Stimulated activated CD4-positive, alpha-beta T cell treated with anti-CD3 and anti-CD28 coated beads, Interleukin-4, amount 100 ng/mL, for 4 hours (primary cell): ENCODE results near the gene HBE1.
"Not testable (repeated sequence)": the region's sequence is repeated elsewhere in the genome, so short reads cannot be mapped to it uniquely, and the experiment has no call there.

Experiments
- DNase-seq, 2 experiments: peaks; one replicate each; pipeline ENCODE4 v3.0.0-alpha.2; 2020

Gene HBE1

DNA sequence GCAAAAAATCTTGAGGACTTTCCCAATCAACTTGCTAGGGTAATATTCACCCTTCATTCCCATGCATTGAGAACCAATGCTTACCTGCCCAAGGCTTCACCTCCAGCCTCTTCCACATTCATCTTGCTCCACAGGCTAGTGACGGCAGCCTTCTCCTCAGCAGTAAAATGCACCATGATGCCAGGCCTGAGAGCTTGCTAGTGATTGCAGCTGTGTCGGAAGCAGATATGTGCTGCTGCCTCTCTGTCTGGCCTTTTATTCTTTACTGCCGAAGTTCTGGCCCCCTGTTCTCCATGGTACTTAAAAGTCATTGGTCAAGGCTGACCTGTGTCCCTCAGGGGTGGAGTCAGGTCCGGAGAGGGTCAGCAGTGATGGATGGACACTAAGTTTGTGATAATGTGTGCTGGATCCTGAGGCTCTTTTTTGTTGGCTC is at the start of gene HBE1:
TSS of gene HBE1 (minus strand) at position 231 of the 433 bp plus-strand sequence. CDS start at position 176, 55 bp downstream.
- DNase-seq: no peak

DNA sequence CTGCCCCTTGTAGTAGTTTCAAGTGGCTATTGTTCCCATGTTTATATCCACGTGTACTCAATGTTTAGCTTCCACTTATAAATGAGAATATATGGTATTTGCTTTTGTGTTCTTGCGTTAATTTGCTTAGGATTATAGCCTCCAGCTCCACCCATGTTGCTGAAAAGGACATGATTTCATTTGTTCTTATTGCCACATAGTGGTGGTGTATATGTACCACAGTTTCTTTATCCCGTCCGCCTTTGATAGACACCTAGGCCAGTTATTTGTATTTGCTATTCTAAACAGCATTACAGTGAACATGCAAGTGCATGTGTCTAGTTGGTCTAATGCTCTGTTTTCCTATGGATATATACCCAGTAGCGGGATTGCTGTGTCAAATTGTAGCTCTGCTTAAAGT is 47.5 kb upstream of the HBE1 start:
- no peak for DNase-seq

DNA sequence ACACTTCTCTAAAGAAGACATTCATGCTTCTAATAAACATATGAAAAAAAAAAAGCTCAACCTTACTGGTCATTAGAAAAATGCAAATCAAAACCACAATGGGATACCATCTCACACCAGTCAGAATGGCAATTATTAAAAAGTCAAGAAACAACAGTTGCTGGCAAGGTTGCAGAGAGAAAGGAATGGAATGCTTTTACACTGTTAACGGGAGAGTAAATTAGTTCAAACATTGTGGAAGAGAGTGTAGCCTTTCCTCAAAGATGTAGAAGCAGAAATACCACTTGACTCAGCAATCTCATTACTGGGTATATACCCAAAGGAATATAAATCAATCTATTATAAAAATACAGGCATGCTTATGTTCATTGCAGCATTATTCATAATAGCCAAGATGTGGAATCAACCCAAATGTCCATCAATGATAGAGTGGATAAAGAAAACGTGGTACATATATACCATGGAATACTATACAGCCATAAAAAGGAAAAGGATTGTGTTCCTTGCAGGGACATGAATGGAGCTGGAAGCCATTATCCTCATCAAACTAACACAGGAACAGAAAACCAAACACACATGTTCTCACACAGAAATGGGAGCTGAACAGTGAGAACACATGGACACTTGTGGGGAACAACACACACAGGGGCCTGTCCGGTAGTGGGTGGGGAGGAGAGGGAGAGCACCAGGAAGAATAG is 43.7 kb upstream of the HBE1 start:
- not testable (repeated sequence) for DNase-seq

DNA sequence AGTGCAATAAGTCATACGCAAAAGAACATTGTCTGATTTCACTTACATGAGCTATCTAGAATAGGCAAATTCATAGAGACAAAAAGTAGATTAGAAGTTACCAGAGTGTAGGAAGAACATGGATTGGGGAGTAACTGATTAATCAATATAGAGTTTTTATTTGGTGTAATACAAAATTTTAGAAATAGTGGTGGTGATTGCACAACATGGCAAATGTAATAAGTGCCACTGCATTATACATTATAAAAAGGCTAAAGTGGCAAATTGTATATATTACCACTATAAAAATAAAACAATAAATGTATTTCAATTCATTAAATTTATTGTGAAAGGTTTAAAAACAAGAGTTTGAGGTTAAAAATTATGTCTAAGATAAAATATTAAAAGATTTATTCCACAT is 40.7 kb upstream of the HBE1 start:
- no peak for DNase-seq

DNA sequence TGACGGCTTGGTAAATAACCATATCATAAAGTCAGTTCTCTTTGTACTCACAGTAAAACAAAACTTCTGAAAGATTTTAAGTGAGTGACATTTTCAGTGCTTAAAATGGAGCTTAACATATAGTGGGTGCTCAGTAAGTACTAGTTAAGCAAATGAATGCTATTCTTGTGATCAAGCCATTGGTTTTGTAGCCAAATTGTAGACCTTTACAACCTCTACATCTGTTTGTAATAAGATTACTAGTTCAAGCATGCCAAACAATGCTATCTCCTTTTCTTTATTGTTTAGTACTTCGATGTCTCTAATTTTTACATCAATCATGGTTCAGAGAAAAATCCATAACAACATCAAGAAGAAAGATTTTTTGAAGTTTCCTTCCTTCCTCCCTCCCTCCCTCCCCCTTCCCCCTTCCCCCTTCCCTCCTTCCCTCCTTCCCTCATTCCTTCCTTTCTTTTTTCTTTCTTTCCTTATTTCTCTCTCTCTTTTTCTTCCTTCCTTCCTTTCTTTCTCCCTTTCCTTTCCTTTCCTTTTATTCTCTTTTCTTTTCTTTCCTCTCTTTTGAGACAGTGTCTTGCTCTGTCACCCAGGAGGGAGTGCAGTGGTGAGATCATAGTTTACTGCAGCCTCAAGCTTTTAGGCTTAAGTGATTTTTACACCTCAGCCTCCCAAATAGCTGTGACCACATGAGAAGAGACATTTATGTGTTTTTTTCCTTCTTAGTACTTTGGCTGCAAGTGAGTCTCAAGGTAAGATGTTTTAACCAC is 37.7 kb upstream of the HBE1 start:
- DNase-seq: no peak

DNA sequence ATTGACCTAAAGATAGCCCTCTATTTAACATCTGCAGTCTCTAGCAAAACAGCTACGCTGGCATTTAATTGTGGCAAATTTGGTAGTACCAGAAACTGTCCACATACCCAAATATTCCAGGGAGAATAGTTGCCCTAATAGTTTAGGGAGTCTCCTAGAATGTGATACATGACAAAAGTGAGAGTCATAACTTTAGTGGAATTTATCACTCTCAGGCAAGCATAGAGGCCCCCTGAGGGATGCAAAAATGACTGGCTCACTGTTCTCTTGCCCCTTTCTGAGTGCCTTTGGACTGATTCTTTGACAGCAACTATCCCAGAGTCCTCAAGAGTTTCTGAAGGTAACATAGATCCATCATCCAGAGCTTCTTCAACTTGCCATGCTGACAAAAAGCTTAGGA is 34.3 kb upstream of the HBE1 start:
- DNase-seq: no peak

DNA sequence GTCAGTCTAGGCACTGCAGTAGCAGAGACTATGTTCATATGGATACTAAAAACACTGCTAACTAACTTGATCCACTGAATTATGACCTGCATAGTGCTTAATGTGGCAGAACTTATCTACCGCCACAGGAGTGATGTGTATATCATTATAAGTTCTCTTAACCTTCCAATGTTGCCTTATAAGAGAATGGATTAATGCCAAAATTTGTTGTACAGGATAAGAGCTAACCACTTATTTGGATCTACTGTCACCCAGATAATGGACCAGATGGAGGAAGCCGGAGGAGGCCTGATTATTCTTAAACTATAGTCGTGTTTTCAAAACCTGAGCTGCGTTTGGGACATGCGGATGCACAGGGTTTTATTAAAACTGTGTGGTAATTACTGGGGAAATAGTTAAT is 33.9 kb upstream of the HBE1 start:
- DNase-seq: no peak

DNA sequence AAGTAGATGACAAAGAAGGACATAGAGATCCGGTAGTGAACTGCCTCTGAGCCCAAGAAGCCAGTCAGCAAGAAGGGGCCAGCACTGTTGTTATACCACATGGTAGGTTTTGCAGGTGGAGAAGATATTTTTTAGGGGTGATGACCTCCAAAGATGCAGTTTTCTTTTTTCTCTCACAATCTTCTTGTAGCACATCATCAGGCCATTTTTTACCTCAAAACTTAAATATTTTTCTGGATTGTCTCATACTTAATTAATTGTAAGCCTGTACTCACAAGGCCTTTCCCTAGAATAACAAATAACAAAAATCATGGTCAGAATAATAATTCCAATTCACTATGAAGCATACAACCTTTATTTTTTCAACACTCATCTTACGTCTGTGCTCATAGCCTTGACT is 32.1 kb upstream of the HBE1 start, which contains the start of gene OR51B4:
TSS of gene OR51B4 (minus strand) at position 101 of the 400 bp plus-strand sequence. CDS start at position 101, 0 bp downstream.
- DNase-seq: no peak

DNA sequence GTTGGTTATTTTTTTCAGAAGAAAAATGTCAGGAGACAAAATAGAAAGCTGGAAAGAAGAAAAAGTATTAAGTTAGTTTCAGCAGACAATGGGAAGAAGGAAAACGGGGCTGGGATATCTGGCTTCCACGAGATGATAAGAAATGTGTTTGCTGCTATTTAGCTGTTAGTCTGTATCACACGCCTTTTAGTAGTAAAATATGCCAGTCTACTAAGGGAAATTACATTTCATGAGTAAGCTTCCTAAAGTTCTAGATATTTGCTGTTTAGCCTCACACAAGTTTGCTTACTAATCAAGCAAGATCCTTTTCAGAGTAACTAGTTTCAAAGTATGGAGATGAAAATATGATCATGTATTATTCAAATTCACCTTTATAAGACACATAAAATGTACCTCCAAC is 30.5 kb upstream of the HBE1 start:
- no peak for DNase-seq

DNA sequence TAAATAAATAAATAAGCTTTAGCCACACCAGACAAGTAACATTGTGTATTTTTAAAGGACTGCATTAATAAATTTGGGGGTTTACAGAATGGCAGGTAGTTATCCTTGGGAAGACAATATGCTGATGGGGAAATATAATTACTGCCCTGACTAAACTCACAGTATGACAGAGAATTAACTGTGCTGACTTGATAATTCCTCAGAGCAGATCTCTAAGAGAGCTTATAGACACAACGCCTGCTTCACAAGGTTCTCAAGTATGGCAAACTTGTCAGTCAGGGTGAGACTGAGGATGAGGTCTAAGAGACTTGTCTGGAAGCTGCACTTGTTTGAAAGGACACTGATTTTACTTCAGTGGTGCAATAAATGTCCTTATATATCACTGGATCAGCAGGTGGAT is 28.7 kb upstream of the HBE1 start:
- DNase-seq: no peak

DNA sequence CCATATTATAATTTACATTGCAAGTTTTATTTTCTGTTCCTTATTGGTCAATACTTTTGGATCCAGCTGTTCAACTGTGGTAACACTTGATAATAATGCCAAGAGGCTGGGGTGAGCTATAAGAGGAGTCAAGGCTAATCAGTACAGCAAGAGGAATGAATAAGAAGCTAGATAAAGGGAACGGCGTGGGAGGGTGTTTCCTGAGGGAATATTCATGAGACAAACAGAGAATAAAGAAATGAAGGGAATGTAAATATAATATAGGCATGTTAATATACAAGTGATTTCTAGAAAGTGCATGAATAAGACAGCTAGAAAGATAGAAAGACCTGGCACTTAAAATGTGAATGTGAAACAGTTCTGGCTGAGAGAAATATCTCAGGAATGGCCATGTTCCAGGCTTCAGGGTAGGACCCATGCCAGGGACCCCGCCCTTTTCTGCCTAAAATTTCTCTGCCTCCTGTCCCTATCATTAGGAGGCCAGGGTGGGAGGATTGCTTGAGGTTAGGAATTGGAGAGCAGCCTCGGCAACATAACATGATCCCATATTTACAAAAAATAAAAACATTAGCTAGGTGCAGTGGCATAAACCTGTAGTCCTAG is 28.1 kb upstream of the HBE1 start:
- no peak for DNase-seq

DNA sequence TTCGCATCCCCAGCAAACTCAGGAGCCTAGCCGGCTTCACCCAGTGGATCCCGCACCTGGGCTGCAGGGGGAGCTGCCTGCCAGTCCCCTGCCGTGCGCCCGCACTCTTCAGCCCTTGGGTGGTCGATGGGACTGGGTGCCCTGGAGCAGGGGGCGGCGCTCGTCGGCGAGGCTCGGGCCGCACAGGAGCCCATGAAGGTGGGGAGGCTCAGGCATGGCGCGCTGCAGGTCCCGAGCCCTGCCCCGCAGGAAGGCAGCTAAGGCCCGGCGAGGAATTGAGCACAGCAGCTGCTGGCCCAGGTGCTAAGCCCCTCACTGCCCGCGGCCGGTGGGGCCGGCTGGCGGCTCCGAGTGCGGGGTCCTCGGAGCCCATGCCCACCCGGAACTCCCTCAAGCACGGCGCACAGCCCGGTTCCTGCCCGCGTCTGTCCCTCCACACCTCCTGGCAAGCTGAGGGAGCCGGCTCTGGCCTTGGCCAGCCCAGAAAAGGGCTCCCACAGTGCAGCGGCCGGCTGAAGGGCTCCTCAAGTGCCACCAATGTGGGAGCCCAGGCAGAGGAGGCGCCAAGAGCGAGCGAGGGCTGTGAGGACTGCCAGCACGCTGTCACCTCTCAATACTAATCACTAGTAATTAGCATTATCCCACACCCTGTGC is 24.7 kb upstream of the HBE1 start:
- DNase-seq: not testable (repeated sequence)

DNA sequence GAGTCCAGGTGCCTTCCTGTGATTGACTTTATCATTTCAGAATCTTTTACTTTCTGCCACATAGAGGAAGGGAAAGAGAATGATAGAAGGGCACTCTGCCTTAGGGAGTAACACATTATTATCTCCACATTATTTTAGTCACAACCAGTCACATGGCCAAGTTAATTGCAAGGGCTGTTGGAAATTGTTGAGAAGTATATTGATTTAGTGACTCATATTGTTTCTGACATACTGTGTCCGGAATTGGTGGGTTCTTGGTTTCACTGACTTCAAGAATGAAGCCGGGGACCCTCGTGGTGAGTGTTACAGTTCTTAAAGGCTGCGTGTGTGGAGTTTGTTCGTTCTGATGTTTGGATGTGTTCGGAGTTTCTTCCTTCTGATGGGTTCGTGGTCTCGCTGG is 23.3 kb upstream of the HBE1 start:
- no peak for DNase-seq

DNA sequence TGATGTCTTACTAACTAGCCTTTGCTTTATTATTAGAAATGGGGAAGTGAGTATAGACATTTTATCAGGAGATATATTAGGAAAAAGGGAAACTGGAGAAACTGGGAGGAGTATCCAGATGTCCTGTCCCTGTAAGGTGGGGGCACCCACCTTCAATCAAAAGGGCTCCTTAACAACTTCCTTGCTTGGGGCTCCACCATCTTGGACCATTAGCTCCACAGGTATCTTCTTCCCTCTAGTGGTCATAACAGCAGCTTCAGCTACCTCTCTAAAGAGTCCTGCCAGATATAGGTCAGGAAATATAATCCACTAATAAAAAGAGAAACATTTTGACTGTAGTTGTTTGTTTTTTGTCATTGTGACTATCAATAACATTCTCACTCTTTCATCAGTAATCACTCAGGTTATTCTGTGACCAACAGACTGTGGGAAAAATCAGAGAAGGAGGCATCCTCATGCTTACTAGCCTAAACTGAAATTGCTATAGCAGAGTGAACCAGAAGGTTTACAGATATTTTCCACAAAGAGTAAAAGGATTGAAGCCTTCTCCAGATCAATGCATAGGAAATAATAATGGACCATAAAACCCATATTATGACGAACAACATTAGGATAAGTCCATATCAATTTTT is 21.6 kb upstream of the HBE1 start:
- no peak for DNase-seq

DNA sequence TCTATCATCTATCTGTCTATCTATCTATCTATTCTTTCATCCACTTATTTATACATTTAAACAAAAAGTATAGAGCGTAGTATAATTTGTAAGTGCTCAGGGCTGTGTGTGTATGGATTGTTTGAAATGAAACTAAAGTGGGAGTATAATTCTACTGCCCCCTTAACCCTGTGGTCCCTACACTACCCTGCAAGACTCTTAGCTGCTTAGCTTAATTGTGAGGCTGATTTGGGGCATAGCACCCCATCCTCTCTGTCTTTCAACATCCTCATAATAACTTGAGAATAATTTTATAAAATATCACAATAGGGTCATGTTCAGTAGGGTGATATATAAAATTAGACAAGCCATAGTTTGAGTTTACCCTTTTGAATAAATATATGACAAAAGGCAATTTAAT is 20.4 kb upstream of the HBE1 start:
- DNase-seq: no peak

DNA sequence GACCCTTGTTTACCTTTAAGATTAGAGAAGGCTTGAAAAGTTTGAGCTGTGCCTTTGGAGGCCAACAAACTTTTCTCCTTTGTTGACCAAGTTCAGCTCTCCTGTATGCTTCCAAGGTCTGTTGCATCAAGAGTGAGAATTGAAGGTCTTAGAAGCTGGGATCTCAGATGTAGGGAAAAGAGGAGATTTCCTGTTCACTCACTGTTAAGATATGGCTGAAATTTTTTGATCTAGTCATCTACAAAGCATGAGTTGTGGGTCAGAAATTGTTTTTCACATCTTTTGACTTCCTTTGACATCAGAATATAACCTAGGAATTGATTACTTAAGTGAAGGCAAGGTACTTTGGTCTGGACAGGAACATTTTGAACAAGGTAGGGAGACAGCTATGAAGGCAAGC is 20.0 kb upstream of the HBE1 start:
- no peak for DNase-seq

DNA sequence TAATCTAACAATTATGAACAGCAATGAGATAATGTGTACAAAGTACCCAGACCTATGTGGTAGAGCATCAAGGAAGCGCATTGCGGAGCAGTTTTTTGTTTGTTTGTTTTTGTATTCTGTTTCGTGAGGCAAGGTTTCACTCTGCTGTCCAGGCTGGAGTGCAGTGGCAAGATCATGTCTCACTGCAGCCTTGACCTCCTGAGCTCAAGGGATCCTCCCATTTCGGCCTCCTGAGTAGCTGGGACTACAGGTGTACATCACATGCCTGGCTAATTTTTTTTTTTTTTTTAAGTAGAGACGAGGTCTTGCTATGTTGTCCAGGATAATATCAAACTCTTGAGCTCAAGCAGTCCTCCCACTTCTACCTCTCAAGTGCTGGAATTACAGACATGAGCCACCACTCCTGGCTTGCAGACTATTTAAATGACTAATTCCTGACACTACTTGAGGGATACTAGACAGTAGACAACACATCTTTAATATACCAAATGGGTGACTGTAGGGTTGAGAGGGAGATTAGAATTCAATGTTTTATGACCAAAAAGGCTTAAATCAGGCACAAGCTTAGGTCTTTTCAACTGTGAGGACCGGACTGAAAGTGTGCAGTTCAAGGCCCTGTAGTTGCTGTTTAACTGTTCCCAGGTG is 19.3 kb upstream of the HBE1 start:
- DNase-seq: no peak

DNA sequence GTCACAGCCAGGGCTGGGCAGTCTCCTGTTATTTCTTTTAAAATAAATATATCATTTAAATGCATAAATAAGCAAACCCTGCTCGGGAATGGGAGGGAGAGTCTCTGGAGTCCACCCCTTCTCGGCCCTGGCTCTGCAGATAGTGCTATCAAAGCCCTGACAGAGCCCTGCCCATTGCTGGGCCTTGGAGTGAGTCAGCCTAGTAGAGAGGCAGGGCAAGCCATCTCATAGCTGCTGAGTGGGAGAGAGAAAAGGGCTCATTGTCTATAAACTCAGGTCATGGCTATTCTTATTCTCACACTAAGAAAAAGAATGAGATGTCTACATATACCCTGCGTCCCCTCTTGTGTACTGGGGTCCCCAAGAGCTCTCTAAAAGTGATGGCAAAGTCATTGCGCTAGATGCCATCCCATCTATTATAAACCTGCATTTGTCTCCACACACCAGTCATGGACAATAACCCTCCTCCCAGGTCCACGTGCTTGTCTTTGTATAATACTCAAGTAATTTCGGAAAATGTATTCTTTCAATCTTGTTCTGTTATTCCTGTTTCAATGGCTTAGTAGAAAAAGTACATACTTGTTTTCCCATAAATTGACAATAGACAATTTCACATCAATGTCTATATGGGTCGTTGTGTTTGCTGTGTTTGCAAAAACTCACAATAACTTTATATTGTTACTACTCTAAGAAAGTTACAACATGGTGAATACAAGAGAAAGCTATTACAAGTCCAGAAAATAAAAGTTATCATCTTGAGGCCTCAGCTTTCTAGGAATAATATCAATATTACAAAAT is 18.6 kb upstream of the HBE1 start:
- DNase-seq: no peak

DNA sequence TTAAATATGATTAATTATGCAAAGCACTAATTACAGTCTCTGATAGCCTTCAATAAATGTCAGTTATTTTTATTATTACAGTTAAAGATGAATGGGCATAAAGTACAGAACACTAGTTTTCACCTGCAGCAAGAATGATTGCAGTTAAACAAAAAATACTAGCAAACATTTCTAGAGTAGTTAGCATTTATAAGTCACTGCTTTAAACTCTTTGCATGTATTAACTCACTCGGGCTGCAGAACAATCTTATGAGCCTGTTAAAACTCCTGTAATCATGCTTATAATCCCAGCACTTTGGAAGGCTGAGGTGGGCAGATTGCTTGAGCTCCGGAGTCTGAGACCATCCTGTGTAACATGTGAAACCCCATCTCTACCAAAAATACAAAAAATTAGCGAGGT is 17.2 kb upstream of the HBE1 start:
- no peak for DNase-seq

DNA sequence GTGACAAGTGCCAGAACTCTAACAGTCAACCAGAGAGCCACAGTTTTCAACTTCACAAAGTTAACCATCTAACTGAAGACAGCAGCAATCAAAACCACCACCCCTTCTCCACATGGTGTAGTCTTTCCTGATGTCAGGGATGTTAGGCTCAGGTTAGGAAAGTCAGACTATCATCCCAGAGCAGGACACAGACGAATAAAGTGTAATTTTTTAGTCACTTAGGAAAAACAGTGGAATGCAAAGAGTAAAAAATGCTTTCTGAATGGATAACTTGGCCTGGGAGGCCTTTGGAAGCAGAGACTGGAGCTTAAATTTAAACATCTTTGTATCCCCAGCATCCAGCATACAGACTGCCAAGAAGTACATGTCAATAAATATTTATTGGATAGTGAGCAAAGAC is 16.6 kb upstream of the HBE1 start:
- no peak for DNase-seq

DNA sequence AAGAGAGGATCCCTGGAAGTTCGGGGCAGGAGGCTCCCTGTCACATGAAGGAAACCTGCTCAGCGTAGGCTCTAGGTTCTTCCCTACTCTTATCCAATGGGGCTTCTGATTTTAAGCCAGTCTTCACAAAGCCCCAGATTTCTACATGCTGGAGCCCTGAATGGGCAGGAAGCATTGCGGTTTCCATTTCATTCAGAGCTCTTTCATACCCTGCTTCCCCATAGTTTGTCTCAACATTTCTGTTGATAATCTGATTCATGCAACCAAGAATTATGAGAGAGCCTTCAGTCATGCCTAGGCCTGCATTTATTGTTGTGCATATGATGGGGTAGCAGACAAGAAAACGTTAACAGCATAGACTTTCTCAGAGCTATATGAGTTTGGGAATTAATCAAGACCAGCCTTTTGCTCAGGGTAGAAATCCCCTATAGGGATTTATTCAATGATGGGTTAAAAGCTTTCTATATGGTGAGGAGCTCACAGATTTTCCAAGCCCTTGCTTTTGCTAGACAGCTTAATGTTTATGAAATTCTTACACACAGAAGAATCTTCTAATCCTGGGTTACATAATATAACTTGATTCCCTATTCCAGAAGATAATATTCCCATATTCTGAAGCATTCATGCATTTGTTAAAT is 16.1 kb upstream of the HBE1 start:
- no peak for DNase-seq
